Renal cortex interstitium (tissue), 11 donors: ENCODE data around the gene CCDC8. TPM values are rescaled to one million over a fixed set of nuclear protein-coding genes. Genes with fewer than 3 reads are reported as not detected.
A peak's percentile ranks its signal among the peaks of the same experiment; 100 is the strongest.

Experiments
- DNase-seq, 11 donors: peaks; one replicate each; pipeline ENCODE4 v3.0.0-alpha.2; 2013; ENCODE audit warnings: low read depth in 9 of 11, low spot score in 4 of 11; ENCODE audit errors: extremely low read depth in 1 of 11
- polyA plus RNA-seq, 3 donors: library from polyadenylated mRNA; unstranded; fragments of 120-200 nt; gene quantifications; one replicate each; pipeline ENCODE4 v1.2.1, GENCODE V29; 2013; ENCODE audit not compliant: insufficient read length in 3 of 3

CCDC8 gene
- polyA plus RNA-seq, 3 donors, result 45.3 to 71.4 (median 57.8) TPM

GRCh38 chr19:46374536-46375475 is 38.6 kb downstream of the CCDC8 start:
- no peak for DNase-seq

- peak in 3 of 11 donors; percentile 20 to 36 (median 29) for DNase-seq
These were observed 39.6 kb downstream of the CCDC8 start for GRCh38 chr19:46373491-46374359.

GRCh38 chr19:46372901-46373490 is 40.4 kb downstream of the CCDC8 start:
- DNase-seq, result no peak

GRCh38 chr19:46371371-46371901 is 41.9 kb downstream of the CCDC8 start:
- DNase-seq, result no peak

GRCh38 chr19:46369817-46370216 is 43.5 kb downstream of the CCDC8 start:
- no peak for DNase-seq

GRCh38 chr19:46368116-46368515 is 45.2 kb downstream of the CCDC8 start:
- no peak for DNase-seq

GRCh38 chr19:46367426-46367825 is 45.9 kb downstream of the CCDC8 start:
- peak in 5 of 11 donors; percentile 14 to 59 (median 37) for DNase-seq

GRCh38 chr19:46366620-46367292 is 46.6 kb downstream of the CCDC8 start:
- no peak for DNase-seq

- no peak for DNase-seq
These were observed 47.8 kb downstream of the CCDC8 start for GRCh38 chr19:46365561-46365960.

- no peak for DNase-seq
These were observed 49.0 kb downstream of the CCDC8 start for GRCh38 chr19:46364359-46364758.

GRCh38 chr19:46361915-46362314 is 51.4 kb downstream of the CCDC8 start:
- no peak for DNase-seq

Other genes starting within 250 kb of the CCDC8 start
- gene IGFL1, start 183.8 kb downstream of the CCDC8 start, polyA plus RNA-seq, result not detected
- 10 to 100 TPM; 38.7 to 67.3 (median 39.6) TPM for gene HIF3A, start 116.5 kb downstream of the CCDC8 start, polyA plus RNA-seq
- gene PPP5C, start 66.5 kb downstream of the CCDC8 start, polyA plus RNA-seq, result 100 to 1,000 TPM; 102 to 106 (median 104) TPM
- under 1 TPM; 0.62 to 0.88 (median 0.83) TPM for gene PNMA8C, start 15.4 kb upstream of the CCDC8 start, polyA plus RNA-seq
- 10 to 100 TPM; 43.5 to 71.1 (median 52.2) TPM for gene PNMA8A, start 58.0 kb upstream of the CCDC8 start, polyA plus RNA-seq
- gene PNMA8B, start 82.3 kb upstream of the CCDC8 start, polyA plus RNA-seq, result 1 to 10 TPM; 3.2 to 5.5 (median 4.9) TPM
- 100 to 1,000 TPM; 391 to 523 (median 470) TPM for gene CALM3, start 187.8 kb upstream of the CCDC8 start, polyA plus RNA-seq
- 1 to 10 TPM; 1.3 to 2.8 (median 2.6) TPM for gene PTGIR, start 211.5 kb upstream of the CCDC8 start, polyA plus RNA-seq
- gene GNG8, start 222.6 kb upstream of the CCDC8 start, polyA plus RNA-seq, result 1 to 10 TPM; 3.2 to 6.9 (median 3.4) TPM
- 10 to 100 TPM; 22.2 to 29.3 (median 23.5) TPM for gene DACT3, start 247.6 kb upstream of the CCDC8 start, polyA plus RNA-seq